C4-2B (cell line): Measurements from ENCODE around the gene TMED3.

ENCODE experiments used
- ZFX ChIP-seq: fragments of 450-650 bp; IDR thresholded peaks from 2 replicates; pipeline ENCODE4 v1.6.1; 2017
- TF ChIP-seq, protein P1 (sequence below): fragments of 450-650 bp; conservative IDR thresholded peaks from 2 replicates; pipeline ENCODE4 v1.5.1; 2017; ENCODE audit warnings: mild to moderate bottlenecking

DNA sequence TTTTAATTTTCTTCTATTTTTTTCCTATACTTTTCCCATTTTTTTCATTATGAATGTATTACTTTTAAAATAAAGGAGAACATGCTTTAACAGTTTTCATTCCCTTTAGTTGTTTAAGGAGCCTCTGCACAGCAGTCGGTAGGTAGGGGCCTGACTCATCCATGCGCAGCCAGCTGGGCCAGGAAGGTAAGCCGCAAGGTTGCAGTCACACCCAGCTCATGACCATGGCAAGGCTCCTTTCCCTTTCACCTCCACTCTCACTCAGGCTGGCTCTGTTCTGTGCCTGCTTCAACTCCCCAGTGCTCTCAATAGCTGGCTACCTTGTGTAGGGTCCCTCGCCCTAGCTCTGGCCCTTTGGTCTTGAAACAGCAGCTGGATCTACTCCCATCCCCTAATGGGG lies 45.7 kb upstream of the TMED3 start:
- TF ChIP-seq, protein P1, sequence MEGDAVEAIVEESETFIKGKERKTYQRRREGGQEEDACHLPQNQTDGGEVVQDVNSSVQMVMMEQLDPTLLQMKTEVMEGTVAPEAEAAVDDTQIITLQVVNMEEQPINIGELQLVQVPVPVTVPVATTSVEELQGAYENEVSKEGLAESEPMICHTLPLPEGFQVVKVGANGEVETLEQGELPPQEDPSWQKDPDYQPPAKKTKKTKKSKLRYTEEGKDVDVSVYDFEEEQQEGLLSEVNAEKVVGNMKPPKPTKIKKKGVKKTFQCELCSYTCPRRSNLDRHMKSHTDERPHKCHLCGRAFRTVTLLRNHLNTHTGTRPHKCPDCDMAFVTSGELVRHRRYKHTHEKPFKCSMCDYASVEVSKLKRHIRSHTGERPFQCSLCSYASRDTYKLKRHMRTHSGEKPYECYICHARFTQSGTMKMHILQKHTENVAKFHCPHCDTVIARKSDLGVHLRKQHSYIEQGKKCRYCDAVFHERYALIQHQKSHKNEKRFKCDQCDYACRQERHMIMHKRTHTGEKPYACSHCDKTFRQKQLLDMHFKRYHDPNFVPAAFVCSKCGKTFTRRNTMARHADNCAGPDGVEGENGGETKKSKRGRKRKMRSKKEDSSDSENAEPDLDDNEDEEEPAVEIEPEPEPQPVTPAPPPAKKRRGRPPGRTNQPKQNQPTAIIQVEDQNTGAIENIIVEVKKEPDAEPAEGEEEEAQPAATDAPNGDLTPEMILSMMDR, result no peak
- no peak for TF ChIP-seq ZFX
